MM.1S (cell line): Measurements from ENCODE around the gene EML1.

Experiments
- DNase-seq: peaks from one replicate; pipeline ENCODE4 v3.0.0-alpha.2; 2015
- H2AFZ ChIP-seq: fragments of 300-600 bp; sonication (generic); 2 replicates; pipeline ENCODE4 v1.6.0; 2016; ENCODE audit warnings: antibody characterized with exemption, low read length
- H3F3A ChIP-seq: fragments of 300-600 bp; sonication (generic); 2 replicates; pipeline ENCODE4 v1.6.1; 2016; ENCODE audit warnings: mild to moderate bottlenecking, antibody characterized with exemption, low read length, moderate library complexity, mixed read lengths; ENCODE audit not compliant: insufficient read depth
- H3K27ac ChIP-seq: fragments of 300-600 bp; sonication (generic); 2 replicates; pipeline ENCODE4 v1.5.1; 2016; ENCODE audit warnings: mild to moderate bottlenecking, low read length
- H3K27me3 ChIP-seq: fragments of 300-600 bp; sonication (generic); replicated peaks from 2 replicates; pipeline ENCODE4 v1.6.0; 2016; ENCODE audit warnings: low read length; ENCODE audit not compliant: insufficient read depth
- H3K36me3 ChIP-seq: fragments of 300-600 bp; sonication (generic); replicated peaks from 2 replicates; pipeline ENCODE4 v1.6.1; 2016; ENCODE audit warnings: mild to moderate bottlenecking, low read length, mixed read lengths; ENCODE audit not compliant: insufficient read depth
- H3K4me1 ChIP-seq: fragments of 300-600 bp; sonication (generic); 2 replicates; pipeline ENCODE4 v1.6.1; 2016; ENCODE audit warnings: low read length, mixed read lengths
- H3K4me2 ChIP-seq: fragments of 300-600 bp; sonication (generic); 2 replicates; pipeline ENCODE4 v1.6.0; 2016; ENCODE audit warnings: low read depth, low read length
- H3K4me3 ChIP-seq: fragments of 300-600 bp; sonication (generic); 2 replicates; pipeline ENCODE4 v1.5.1; 2016; ENCODE audit warnings: low read length, mixed read lengths
- H3K79me2 ChIP-seq: fragments of 300-600 bp; sonication (generic); 2 replicates; pipeline ENCODE4 v1.6.1; 2016; ENCODE audit warnings: mixed run types, low read length, mixed read lengths
- H3K9ac ChIP-seq: fragments of 300-600 bp; sonication (generic); 2 replicates; pipeline ENCODE4 v1.6.1; 2016; ENCODE audit warnings: low read length, mixed read lengths
- H3K9me2 ChIP-seq: fragments of 300-600 bp; sonication (generic); replicated peaks from 2 replicates; pipeline ENCODE4 v1.6.1; 2016; ENCODE audit warnings: mild to moderate bottlenecking, low read length, mixed read lengths; ENCODE audit not compliant: insufficient read depth
- H3K9me3 ChIP-seq: fragments of 300-600 bp; sonication (generic); replicated peaks from 2 replicates; pipeline ENCODE4 v1.6.1; 2016; ENCODE audit warnings: mild to moderate bottlenecking, low read length, mixed read lengths; ENCODE audit not compliant: insufficient read depth
- H4K20me1 ChIP-seq: fragments of 300-600 bp; sonication (generic); 2 replicates; pipeline ENCODE4 v1.6.1; 2016; ENCODE audit warnings: mild to moderate bottlenecking, low read length, moderate library complexity, mixed read lengths; ENCODE audit not compliant: insufficient read depth
- EZH2 ChIP-seq: fragments of 300-600 bp; sonication (generic); optimal IDR thresholded peaks from 2 replicates; pipeline ENCODE3; 2017; ENCODE audit warnings: low read depth, mild to moderate bottlenecking, antibody characterized with exemption, low read length, mixed read lengths
- EZH2phosphoT487 ChIP-seq: fragments of 300-600 bp; sonication (generic); IDR thresholded peaks from 2 replicates; pipeline ENCODE4 v1.6.1; 2018; ENCODE audit warnings: antibody characterized with exemption, low read length
- TF ChIP-seq, protein P1 (sequence below): fragments of 300-600 bp; sonication (generic); IDR thresholded peaks from 2 replicates; pipeline ENCODE4 v1.5.1; 2016; ENCODE audit warnings: antibody characterized with exemption, low read length, mixed read lengths

EML1 gene

DNA sequence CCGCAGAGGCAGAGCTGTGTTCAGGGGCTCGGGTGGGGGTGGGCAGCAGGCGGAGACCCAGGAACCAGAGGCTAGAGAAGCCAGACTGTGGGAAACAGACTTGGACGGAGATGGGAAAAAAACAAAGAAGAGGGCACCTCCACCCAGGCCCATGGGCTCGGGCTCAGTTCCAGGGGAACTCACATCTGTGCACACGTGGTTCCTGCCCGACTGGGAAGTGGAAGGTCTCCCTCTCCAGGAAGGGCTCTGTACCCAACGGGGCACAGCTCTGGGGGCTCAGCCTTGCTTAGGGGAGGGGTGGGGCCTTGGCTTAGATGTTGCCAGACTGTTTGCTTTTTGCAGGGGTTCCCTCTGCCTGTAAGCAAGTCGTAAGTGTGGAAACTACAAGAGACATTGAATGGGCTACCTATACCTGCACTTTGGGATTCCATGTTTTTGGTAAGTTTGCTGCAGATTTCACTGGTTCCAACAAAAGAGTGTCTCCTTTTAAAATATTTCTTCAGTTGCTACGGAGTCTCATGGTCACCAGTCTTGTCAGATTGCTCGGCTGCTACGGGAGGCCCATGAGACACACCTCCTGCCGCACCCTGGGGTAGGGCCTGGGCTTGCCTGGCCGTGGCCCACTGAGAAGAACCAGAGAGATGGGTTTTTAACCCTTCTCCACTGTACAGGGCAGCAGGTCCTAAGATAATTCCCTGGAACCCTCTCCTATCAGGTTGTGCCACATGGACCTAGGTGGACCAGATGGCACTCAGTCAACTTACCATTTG lies 144.4 kb downstream of the EML1 start:
- no peak overlapping the region for H3K27ac ChIP-seq
- H3K27me3 ChIP-seq: no peaks in the 10 kb centered on the region
- TF ChIP-seq EZH2 (no peak), EZH2phosphoT487 (no peak)
- TF ChIP-seq, protein P1, sequence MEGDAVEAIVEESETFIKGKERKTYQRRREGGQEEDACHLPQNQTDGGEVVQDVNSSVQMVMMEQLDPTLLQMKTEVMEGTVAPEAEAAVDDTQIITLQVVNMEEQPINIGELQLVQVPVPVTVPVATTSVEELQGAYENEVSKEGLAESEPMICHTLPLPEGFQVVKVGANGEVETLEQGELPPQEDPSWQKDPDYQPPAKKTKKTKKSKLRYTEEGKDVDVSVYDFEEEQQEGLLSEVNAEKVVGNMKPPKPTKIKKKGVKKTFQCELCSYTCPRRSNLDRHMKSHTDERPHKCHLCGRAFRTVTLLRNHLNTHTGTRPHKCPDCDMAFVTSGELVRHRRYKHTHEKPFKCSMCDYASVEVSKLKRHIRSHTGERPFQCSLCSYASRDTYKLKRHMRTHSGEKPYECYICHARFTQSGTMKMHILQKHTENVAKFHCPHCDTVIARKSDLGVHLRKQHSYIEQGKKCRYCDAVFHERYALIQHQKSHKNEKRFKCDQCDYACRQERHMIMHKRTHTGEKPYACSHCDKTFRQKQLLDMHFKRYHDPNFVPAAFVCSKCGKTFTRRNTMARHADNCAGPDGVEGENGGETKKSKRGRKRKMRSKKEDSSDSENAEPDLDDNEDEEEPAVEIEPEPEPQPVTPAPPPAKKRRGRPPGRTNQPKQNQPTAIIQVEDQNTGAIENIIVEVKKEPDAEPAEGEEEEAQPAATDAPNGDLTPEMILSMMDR: no peak
- DNase-seq: no peak
- no peaks in the 10 kb centered on the region for H3K9me3 ChIP-seq
- H3K79me2 ChIP-seq: no peaks in the 10 kb centered on the region
- no peaks in the 10 kb centered on the region for H4K20me1 ChIP-seq
- no peaks in the 10 kb centered on the region for H3F3A ChIP-seq
- no peak overlapping the region for H2AFZ ChIP-seq
- H3K4me3 ChIP-seq: no peak overlapping the region
- H3K4me1 ChIP-seq: no peaks in the 10 kb centered on the region
- H3K9me2 ChIP-seq: no peaks in the 10 kb centered on the region
- H3K4me2 ChIP-seq: no peak overlapping the region
- H3K9ac ChIP-seq: no peak overlapping the region
- H3K36me3 ChIP-seq: no peaks in the 10 kb centered on the region

DNA sequence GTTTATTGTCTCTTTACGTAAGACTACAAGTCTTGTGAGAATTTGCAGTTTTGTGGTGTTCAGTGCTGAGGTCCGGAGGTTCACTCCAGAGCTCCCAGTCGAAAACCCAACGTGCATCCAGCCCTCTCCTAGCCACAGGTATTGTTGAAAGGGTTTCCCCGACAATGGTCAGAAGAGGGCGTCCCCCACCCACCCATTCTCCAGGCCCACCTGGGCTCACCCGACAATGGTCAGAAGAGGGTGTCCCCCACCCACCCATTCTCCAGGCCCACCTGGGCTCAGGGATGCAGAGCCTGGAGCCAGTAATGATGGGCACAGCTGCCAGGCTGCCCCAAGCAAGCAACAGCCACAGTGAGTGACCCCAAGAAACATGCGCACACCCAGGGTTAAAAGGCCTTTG lies 145.2 kb downstream of the EML1 start:
- no peaks in the 10 kb centered on the region for H3K9me2 ChIP-seq
- no peaks in the 10 kb centered on the region for H3F3A ChIP-seq
- H3K79me2 ChIP-seq: no peaks in the 10 kb centered on the region
- no peak overlapping the region for H2AFZ ChIP-seq
- no peak overlapping the region for H3K9ac ChIP-seq
- no peaks in the 10 kb centered on the region for H3K4me1 ChIP-seq
- no peaks in the 10 kb centered on the region for H4K20me1 ChIP-seq
- DNase-seq: no peak
- no peaks in the 10 kb centered on the region for H3K27me3 ChIP-seq
- H3K27ac ChIP-seq: no peak overlapping the region
- no peak overlapping the region for H3K4me2 ChIP-seq
- TF ChIP-seq, protein P1: no peak
- no peak for TF ChIP-seq EZH2phosphoT487
- TF ChIP-seq EZH2: no peak
- H3K9me3 ChIP-seq: no peaks in the 10 kb centered on the region
- H3K36me3 ChIP-seq: no peaks in the 10 kb centered on the region
- H3K4me3 ChIP-seq: no peak overlapping the region

DNA sequence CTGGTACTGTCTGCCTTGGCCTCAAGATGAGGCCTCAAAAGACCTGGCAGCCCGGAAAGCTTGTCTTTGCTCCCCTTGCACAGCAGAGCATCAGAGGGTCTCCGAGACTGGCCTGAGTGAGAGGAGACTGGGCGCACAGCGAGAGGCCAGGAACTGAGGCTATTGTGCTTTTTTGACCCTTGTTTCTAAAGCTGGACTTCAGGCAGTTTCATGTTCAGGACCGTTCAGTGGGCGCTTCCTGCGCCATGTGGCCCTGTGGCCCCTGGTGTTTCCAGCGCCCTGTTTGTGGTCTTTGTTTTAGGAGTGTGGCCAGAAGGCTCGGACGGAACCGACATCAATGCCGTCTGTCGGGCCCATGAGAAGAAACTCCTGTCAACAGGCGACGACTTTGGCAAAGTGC lies 145.7 kb downstream of the EML1 start:
- H3K27me3 ChIP-seq: no peaks in the 10 kb centered on the region
- no peaks in the 10 kb centered on the region for H3K79me2 ChIP-seq
- H2AFZ ChIP-seq: no peak overlapping the region
- H3K36me3 ChIP-seq: no peaks in the 10 kb centered on the region
- no peak overlapping the region for H3K4me3 ChIP-seq
- no peak overlapping the region for H3K4me2 ChIP-seq
- DNase-seq: no peak
- H3F3A ChIP-seq: no peaks in the 10 kb centered on the region
- H3K4me1 ChIP-seq: no peaks in the 10 kb centered on the region
- no peaks in the 10 kb centered on the region for H3K9me2 ChIP-seq
- no peak overlapping the region for H3K9ac ChIP-seq
- H3K9me3 ChIP-seq: no peaks in the 10 kb centered on the region
- H3K27ac ChIP-seq: no peak overlapping the region
- H4K20me1 ChIP-seq: no peaks in the 10 kb centered on the region
- no peak for TF ChIP-seq EZH2
- TF ChIP-seq EZH2phosphoT487: no peak
- TF ChIP-seq, protein P1: no peak
